Activated naive CD4-positive, alpha-beta T cell treated with anti-CD3 and anti-CD28 coated beads, Interleukin-2, amount 50 U/mL, for 16 hours (primary cell): ENCODE measurements around the gene RPL15.

Experiments
- DNase-seq: peaks from one replicate; pipeline ENCODE4 v3.0.0-alpha.2; 2020

RPL15 gene

GRCh38 chr3:23966328-23966727 lies 49.4 kb downstream of the RPL15 start:
- DNase-seq = no peak

GRCh38 chr3:23968463-23969184 lies 51.7 kb downstream of the RPL15 start:
- DNase-seq = no peak

- no peak for DNase-seq
These were observed 52.5 kb downstream of the RPL15 start for GRCh38 chr3:23969393-23969792.
